ENCODE measurements around the gene BACH2. TPM values are rescaled to one million over a fixed set of nuclear protein-coding genes. Genes with fewer than 3 reads are reported as not detected.

The BACH2 gene
- total and polyA plus RNA-seq, 2 of the 4 experiments (the other 2 are of a cell fraction) = 1.3 to 1.4 TPM

DNA sequence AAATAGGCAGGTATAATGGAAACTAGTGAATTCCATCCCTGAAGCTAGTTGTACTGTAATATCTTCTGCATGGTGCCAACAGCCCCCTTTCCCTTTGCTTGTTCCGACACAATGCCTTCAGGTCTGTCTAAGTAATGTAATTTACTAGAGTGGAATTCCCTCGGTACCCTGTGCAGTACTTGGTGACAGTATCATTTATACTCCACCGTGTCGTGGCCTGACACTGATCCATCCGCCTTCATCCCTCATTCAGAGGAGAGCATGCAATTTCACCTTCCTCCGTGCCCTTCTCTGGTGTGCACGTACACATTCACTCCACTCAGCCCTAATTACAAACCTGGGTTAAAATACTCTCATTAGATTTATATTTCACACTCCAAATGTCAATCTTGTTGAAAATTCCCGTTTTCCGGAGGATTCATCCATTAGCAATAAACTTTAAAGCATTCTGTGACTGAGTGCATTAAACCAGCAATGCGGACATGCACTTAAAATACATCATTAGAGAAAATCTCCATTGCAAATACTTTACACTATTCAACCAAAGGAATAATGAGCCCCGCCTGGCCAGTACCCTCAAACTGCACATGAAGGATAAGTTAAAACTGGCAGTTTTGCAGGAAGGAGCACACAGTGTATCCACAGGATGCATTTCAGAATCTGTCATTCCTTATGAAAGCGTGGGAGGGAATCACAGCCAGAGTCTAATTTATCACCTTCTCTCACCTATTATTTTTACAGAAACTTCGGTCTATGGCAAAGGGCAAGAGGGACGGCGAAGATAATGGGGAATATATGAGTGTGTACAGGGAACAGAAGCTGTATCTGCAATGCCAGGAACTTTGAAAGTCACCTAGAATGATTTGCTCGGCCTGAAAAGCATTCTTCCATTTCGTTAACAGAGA, 219.9 kb downstream of the BACH2 start:
- ChIA-PET POLR2A (ENCODE audit: unreplicated experiment) (no interaction called here), CTCF (no interaction called here)
- Histone ChIP-seq H2AK9ac (replicated peaks; ENCODE audit: low read depth, low read length, poor library complexity) (no peak overlapping the region), H3K4me3 (ENCODE audit: insufficient read depth, low read depth, low read length) (no peak overlapping the region), H3K36me3 (ENCODE audit: control insufficient read depth, insufficient read depth, low read length) (no peaks in the 10 kb centered on the region), H2BK15ac (ENCODE audit: low read depth, low read length) (no peak overlapping the region), H3K9ac (ENCODE audit: low read depth, low read length) (no peak overlapping the region), H3K27me3 (ENCODE audit: control insufficient read depth, insufficient read depth, low read length) (peaks cover 3% of the 10 kb centered on the region; the same call in 1 of the 2 replicates), H4K8ac (ENCODE audit: low read depth in 2 of 2, low read length in 2 of 2) (no peak overlapping the region), H3K4me1 (ENCODE audit: control insufficient read depth, insufficient read depth, low read length) (no peaks in the 10 kb centered on the region), H2AK5ac (ENCODE audit: low read depth, low read length) (no peak overlapping the region), H3K4me2 (ENCODE audit: low read depth, low read length) (no peak overlapping the region), H4K20me1 (ENCODE audit: insufficient read depth, low read length) (no peaks in the 10 kb centered on the region), H2BK5ac (ENCODE audit: low read depth, low read length, poor library complexity, severe bottlenecking) (no peak overlapping the region), H3K79me1 (ENCODE audit: low read depth in 1 of 2, low read length in 2 of 2) (no peaks in the 10 kb centered on the region), H3K4ac (ENCODE audit: low read depth, low read length) (no peak overlapping the region), H2AFZ (replicated peaks; ENCODE audit: low read length, poor library complexity) (no peak overlapping the region), H4K91ac (ENCODE audit: insufficient read depth, low read depth, low read length) (no peak overlapping the region), H2BK120ac (ENCODE audit: low read depth, low read length) (no peak overlapping the region), H3K27ac (ENCODE audit: insufficient read depth, low read length) (no peak overlapping the region), H3K9me1 (ENCODE audit: insufficient read depth, low read length) (no peaks in the 10 kb centered on the region), H3K23ac (ENCODE audit: low read depth, low read length) (no peak overlapping the region), H3K14ac (replicated peaks; ENCODE audit: low read depth, low read length) (no peak overlapping the region), H3K56ac (ENCODE audit: extremely low read depth, insufficient read depth, low read length) (no peak overlapping the region), H4K5ac (ENCODE audit: low read depth, low read length) (no peak overlapping the region), H3K9me3 (ENCODE audit: control insufficient read depth, insufficient read depth, low read length) (no peaks in the 10 kb centered on the region), H2BK20ac (ENCODE audit: low read depth, low read length) (no peak overlapping the region), H3K18ac (ENCODE audit: low read depth, low read length) (no peak overlapping the region)
- WGBS, 2 experiments (ENCODE audit: extremely low coverage in 2 of 2, insufficient read length in 1 of 2) = 80% methylated on average over 4 of the region's 17 CpGs; no CpG with 5 or more reads in 1 of the 2 experiments
- dilution Hi-C loops (cut with HindIII; ENCODE audit: low sequenced_read_pairs, unreplicated experiment) = no loop called here
- BruUV-seq (replicated peaks) = no TSS peak
- ATAC-seq (ENCODE audit: low read depth) (no peak), DNase-seq (no peak)
- intact Hi-C loops (cut with micrococcal nuclease) = no loop called here
- in situ Hi-C loops (cut with MboI; ENCODE audit: low sequenced_read_pairs) = no loop called here
- TF ChIP-seq RCOR1 (IDR thresholded peaks at IDR 0.05; ENCODE audit: insufficient replicate concordance, low read length) (no peak), NFE2L2 (IDR thresholded peaks at IDR 0.05; ENCODE audit: low read depth, low read length) (no peak), CEBPB (IDR thresholded peaks at IDR 0.05; ENCODE audit: low read depth, low read length) (no peak), MAZ (IDR thresholded peaks at IDR 0.05; ENCODE audit: borderline replicate concordance, low read depth, low read length) (no peak), SMC3 (IDR thresholded peaks at IDR 0.05; ENCODE audit: low read depth, low read length) (no peak), MXI1 (IDR thresholded peaks at IDR 0.05; ENCODE audit: borderline replicate concordance, low read depth, low read length) (no peak), RFX5 (IDR thresholded peaks at IDR 0.05; ENCODE audit: low read depth, low read length) (no peak), CHD1 (IDR thresholded peaks at IDR 0.05; ENCODE audit: low read depth, low read length) (no peak), RAD21 (IDR thresholded peaks at IDR 0.05; ENCODE audit: low read length) (no peak), BHLHE40 (IDR thresholded peaks at IDR 0.05; ENCODE audit: low read depth, low read length) (no peak), POLR2A (IDR thresholded peaks at IDR 0.05; ENCODE audit: low read depth, low read length) (no peak), MAFK (IDR thresholded peaks at IDR 0.05; ENCODE audit: low read depth, low read length) (no peak)
- TF ChIP-seq, protein P1, sequence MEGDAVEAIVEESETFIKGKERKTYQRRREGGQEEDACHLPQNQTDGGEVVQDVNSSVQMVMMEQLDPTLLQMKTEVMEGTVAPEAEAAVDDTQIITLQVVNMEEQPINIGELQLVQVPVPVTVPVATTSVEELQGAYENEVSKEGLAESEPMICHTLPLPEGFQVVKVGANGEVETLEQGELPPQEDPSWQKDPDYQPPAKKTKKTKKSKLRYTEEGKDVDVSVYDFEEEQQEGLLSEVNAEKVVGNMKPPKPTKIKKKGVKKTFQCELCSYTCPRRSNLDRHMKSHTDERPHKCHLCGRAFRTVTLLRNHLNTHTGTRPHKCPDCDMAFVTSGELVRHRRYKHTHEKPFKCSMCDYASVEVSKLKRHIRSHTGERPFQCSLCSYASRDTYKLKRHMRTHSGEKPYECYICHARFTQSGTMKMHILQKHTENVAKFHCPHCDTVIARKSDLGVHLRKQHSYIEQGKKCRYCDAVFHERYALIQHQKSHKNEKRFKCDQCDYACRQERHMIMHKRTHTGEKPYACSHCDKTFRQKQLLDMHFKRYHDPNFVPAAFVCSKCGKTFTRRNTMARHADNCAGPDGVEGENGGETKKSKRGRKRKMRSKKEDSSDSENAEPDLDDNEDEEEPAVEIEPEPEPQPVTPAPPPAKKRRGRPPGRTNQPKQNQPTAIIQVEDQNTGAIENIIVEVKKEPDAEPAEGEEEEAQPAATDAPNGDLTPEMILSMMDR (conservative IDR thresholded peaks at IDR 0.05; ENCODE audit: low read depth, low read length) = no peak
- TF ChIP-seq, protein P2, sequence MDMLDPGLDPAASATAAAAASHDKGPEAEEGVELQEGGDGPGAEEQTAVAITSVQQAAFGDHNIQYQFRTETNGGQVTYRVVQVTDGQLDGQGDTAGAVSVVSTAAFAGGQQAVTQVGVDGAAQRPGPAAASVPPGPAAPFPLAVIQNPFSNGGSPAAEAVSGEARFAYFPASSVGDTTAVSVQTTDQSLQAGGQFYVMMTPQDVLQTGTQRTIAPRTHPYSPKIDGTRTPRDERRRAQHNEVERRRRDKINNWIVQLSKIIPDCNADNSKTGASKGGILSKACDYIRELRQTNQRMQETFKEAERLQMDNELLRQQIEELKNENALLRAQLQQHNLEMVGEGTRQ (IDR thresholded peaks at IDR 0.05; ENCODE audit: low read depth, low read length) = no peak
- TF ChIP-seq, protein P3, sequence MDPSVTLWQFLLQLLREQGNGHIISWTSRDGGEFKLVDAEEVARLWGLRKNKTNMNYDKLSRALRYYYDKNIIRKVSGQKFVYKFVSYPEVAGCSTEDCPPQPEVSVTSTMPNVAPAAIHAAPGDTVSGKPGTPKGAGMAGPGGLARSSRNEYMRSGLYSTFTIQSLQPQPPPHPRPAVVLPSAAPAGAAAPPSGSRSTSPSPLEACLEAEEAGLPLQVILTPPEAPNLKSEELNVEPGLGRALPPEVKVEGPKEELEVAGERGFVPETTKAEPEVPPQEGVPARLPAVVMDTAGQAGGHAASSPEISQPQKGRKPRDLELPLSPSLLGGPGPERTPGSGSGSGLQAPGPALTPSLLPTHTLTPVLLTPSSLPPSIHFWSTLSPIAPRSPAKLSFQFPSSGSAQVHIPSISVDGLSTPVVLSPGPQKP (IDR thresholded peaks at IDR 0.05; ENCODE audit: borderline replicate concordance, low read depth, low read length) = no peak
